Tibial artery (tissue), 4 donors: ENCODE results near the gene NCOR1.
"Not testable (repeated sequence)": the region's sequence is repeated elsewhere in the genome, so short reads cannot be mapped to it uniquely, and the experiment has no call there.

Source experiments
- DNase-seq, 2 donors: peaks; one replicate each; pipeline ENCODE4 v3.0.0-alpha.2; 2019
- H3K27ac ChIP-seq, 2 donors: fragments of 200-600 bp; sonication (generic) in 1 of 2; 1 replicate in 1 of 2; 2 replicates in 1 of 2; pipeline ENCODE4 v1.5.1; 2018 to 2019; ENCODE audit warnings: mild to moderate bottlenecking in 1 of 2
- H3K27me3 ChIP-seq, 2 donors: fragments of 200-600 bp; sonication (generic) in 1 of 2; one replicate each; pipeline versions ENCODE4 v1.5.1 to v1.6.0; 2016 to 2019
- H3K36me3 ChIP-seq, 3 donors: fragments of 200-600 bp; sonication (generic) in 2 of 3; one replicate each; pipeline ENCODE4 v1.5.1; 2016 to 2019; ENCODE audit warnings: mild to moderate bottlenecking in 2 of 3
- H3K4me1 ChIP-seq, 4 donors: fragments of 200-600 bp; sonication (generic) in 2 of 4; 1 replicate in 3 of 4; 2 replicates in 1 of 4; pipeline ENCODE4 v1.5.1; 2016 to 2019
- H3K4me3 ChIP-seq, 2 donors: fragments of 200-600 bp; sonication (generic) in 1 of 2; 1 replicate in 1 of 2; 2 replicates in 1 of 2; pipeline ENCODE4 v1.5.1; 2018 to 2019; ENCODE audit warnings: mild to moderate bottlenecking in 2 of 2
- H3K9me3 ChIP-seq, 3 donors: fragments of 200-600 bp; sonication (generic) in 1 of 3; one replicate each; pipeline ENCODE4 v1.5.1; 2016 to 2019
- intact Hi-C: fragments of 100-400 bp; cut with DNase I; formaldehyde crosslinking; loops from one replicate; pipeline ENCODE4 v1.15.0; 2023; ENCODE audit warnings: low total_unique reads
- TF ChIP-seq, protein P1 (sequence below), 2 experiments: fragments of 200-600 bp in 1 of 2; fragments of 450-650 bp in 1 of 2; IDR thresholded peaks; one replicate each; pipeline ENCODE4 v1.5.1; 2017 to 2019; ENCODE audit warnings: antibody characterized with exemption in 2 of 2, mild to moderate bottlenecking in 1 of 2, moderate library complexity in 1 of 2

Gene NCOR1

DNA sequence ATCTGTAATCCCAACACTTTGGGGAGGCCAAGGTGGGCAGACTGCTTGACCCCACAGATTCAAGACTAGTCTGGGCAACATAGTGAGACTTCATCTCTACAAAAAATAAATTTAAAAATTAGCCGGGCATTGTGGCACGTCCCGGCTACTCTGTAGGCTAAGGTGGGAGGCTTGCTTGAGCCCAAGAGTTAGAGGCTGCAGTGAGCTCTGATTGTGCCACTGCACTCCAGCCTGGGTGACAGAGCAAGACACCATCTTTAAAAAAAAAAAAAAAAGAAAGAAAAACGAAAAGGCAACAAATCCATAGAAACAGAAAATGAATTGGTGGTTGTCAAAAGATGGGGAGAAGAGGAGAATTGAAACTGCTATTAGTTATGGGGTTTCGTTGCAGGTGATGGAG is 27.7 kb downstream of the NCOR1 start:
- Histone ChIP-seq H3K4me1 (peaks cover 0 to 7% (median 2%) of the 10 kb centered on the region in 4 donors), H3K27me3 (no peaks in the 10 kb centered on the region), H3K27ac (no peak overlapping the region), H3K4me3 (no peak overlapping the region), H3K9me3 (no peaks in the 10 kb centered on the region), H3K36me3 (peaks cover 5 to 33% (median 5%) of the 10 kb centered on the region in 3 donors)
- intact Hi-C loops, result no loop called here
- TF ChIP-seq, protein P1, sequence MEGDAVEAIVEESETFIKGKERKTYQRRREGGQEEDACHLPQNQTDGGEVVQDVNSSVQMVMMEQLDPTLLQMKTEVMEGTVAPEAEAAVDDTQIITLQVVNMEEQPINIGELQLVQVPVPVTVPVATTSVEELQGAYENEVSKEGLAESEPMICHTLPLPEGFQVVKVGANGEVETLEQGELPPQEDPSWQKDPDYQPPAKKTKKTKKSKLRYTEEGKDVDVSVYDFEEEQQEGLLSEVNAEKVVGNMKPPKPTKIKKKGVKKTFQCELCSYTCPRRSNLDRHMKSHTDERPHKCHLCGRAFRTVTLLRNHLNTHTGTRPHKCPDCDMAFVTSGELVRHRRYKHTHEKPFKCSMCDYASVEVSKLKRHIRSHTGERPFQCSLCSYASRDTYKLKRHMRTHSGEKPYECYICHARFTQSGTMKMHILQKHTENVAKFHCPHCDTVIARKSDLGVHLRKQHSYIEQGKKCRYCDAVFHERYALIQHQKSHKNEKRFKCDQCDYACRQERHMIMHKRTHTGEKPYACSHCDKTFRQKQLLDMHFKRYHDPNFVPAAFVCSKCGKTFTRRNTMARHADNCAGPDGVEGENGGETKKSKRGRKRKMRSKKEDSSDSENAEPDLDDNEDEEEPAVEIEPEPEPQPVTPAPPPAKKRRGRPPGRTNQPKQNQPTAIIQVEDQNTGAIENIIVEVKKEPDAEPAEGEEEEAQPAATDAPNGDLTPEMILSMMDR (IDR thresholded peaks at IDR 0.05), result no peak
- DNase-seq, result no peak

DNA sequence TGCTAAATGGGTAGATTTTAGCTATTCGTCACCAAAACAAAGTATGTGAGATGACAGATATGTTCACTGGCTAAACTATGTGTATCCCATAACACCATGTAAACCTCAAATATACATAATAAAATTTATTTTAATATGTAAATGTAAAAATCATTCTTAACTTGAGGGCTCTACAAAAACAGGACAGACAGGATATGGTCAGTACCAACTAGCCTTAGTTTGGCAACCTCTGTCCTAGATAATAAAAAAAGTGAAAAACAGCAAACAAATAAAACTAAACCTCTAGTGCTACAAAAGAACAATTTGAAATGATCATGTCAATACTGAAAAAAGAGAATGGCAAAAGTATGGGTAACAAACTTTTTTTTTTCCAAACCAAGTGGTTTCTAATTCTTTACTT is 33.8 kb downstream of the NCOR1 start:
- intact Hi-C loops, result no loop called here
- TF ChIP-seq, protein P1 (IDR thresholded peaks at IDR 0.05), result no peak
- H3K9me3 ChIP-seq, result no peaks in the 10 kb centered on the region
- peaks cover 0 to 18% (median 5%) of the 10 kb centered on the region in 3 donors for H3K36me3 ChIP-seq
- H3K27me3 ChIP-seq, result no peaks in the 10 kb centered on the region
- H3K4me3 ChIP-seq, result no peak overlapping the region
- peaks cover 0 to 7% (median 2%) of the 10 kb centered on the region in 4 donors for H3K4me1 ChIP-seq
- no peak for DNase-seq
- H3K27ac ChIP-seq, result no peak overlapping the region

DNA sequence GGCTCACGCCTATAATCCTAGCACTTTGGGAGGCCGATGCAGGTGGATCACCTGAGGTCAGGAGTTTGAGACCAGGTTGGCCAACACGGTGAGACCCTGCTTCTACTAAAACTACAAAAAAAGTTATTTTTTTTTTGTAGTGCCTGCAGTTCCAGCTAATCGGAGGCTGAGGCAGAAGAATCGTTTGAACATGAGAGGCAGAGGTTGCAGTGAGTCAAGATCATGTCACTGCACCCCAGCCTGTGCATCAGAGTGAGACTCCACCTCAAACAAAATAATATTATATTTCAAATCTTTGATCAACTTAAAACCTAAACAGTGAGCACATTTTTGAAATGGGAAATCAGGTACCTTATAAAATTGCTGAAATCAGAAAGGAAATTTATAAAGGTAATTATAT is 36.5 kb downstream of the NCOR1 start:
- H3K4me1 ChIP-seq, result peaks cover 0 to 7% (median 2%) of the 10 kb centered on the region in 4 donors
- no peaks in the 10 kb centered on the region for H3K27me3 ChIP-seq
- no peak for DNase-seq
- no peak overlapping the region for H3K4me3 ChIP-seq
- H3K27ac ChIP-seq, result no peak overlapping the region
- TF ChIP-seq, protein P1 (IDR thresholded peaks at IDR 0.05), result no peak
- peaks cover 0 to 10% (median 0%) of the 10 kb centered on the region in 3 donors for H3K36me3 ChIP-seq
- no peaks in the 10 kb centered on the region for H3K9me3 ChIP-seq
- intact Hi-C loops, result no loop called here

DNA sequence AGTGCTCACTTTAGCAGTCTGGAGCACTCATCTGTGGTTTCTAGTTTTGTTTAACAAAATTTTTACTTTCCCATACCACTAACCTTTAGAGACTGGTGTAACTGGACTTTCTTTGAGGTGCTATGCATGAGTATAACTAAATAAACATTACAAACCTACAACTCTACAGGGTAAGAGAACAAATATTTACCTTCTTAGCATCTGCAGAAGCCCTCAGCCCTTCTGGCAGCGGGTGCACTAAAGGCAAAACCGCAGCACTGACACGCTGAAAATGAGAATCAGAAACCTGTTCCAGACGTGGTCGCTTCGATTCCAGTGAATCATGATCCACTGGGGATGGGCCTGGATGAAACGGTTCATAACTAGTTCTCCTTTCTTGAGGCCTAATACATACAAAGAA is 43.7 kb downstream of the NCOR1 start:
- no peaks in the 10 kb centered on the region for H3K27me3 ChIP-seq
- H3K4me1 ChIP-seq, result no peaks in the 10 kb centered on the region
- intact Hi-C loops, result no loop called here
- no peaks in the 10 kb centered on the region for H3K9me3 ChIP-seq
- no peak overlapping the region for H3K27ac ChIP-seq
- peaks cover 25 to 29% (median 25%) of the 10 kb centered on the region in 3 donors for H3K36me3 ChIP-seq
- TF ChIP-seq, protein P1 (IDR thresholded peaks at IDR 0.05), result no peak
- no peak for DNase-seq
- H3K4me3 ChIP-seq, result no peak overlapping the region

DNA sequence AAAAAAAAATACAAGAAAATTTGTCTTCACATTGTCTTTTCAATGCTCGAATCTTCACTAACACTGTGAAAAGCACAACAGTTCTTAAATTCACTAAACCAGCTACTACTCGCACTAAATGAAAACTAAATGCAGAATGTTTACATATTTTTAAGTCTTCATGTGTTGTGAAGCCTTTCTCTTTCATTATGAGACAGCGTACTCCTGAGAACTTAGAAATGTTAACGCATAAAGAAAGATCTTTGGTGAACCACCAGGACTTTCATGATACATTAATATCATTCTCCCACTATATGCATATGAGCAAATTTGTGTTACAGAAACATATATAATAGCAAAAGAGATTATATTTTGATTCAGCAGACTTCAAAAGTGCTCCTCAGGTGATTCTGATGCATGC is 48.6 kb downstream of the NCOR1 start:
- intact Hi-C loops, H3K4me1 ChIP-seq: not testable (repeated sequence)

DNA sequence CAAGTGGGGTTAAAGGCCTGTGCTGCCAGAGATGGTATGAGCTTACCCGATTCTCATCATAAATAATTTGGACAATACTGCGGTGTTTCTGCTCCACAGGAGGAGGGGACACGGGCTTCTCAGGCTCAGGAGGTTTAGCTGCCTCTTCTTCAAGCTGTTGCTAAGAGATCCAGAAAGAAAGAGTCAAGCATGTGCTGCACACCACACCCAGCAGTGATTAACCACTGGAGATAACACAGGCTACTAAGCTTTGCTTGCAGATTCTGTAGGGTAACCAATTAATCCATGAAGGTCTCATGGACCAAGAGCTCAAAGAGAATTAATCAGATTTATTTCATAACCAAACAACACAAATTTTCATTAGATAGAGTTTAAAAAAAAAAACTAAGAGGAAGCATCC is 56.6 kb downstream of the NCOR1 start:
- TF ChIP-seq, protein P1 (IDR thresholded peaks at IDR 0.05), result no peak
- Histone ChIP-seq H3K9me3 (no peaks in the 10 kb centered on the region), H3K27ac (no peak overlapping the region), H3K4me1 (peaks cover 0 to 3% (median 0%) of the 10 kb centered on the region in 4 donors), H3K4me3 (no peak overlapping the region), H3K27me3 (no peaks in the 10 kb centered on the region), H3K36me3 (peaks cover 15 to 26% (median 15%) of the 10 kb centered on the region in 3 donors)
- intact Hi-C loops, result no loop called here
- DNase-seq, result no peak

More for the DNA sequence above, 48.6 kb downstream of the NCOR1 start:
- H3K27ac ChIP-seq, H3K4me3 ChIP-seq, H3K9me3 ChIP-seq, DNase-seq, H3K27me3 ChIP-seq: not testable (repeated sequence)
- H3K36me3 ChIP-seq, result peaks cover 24 to 39% (median 31%) of the 10 kb centered on the region in 3 donors
